MM.1S (cell line): Measurements from ENCODE around the gene ZDHHC7.

Experiments used
- DNase-seq: peaks from one replicate; pipeline ENCODE4 v3.0.0-alpha.2; 2015
- H2AFZ ChIP-seq: fragments of 300-600 bp; sonication (generic); 2 replicates; pipeline ENCODE4 v1.6.0; 2016; ENCODE audit warnings: antibody characterized with exemption, low read length
- H3F3A ChIP-seq: fragments of 300-600 bp; sonication (generic); 2 replicates; pipeline ENCODE4 v1.6.1; 2016; ENCODE audit warnings: mild to moderate bottlenecking, antibody characterized with exemption, low read length, moderate library complexity, mixed read lengths; ENCODE audit not compliant: insufficient read depth
- H3K27ac ChIP-seq: fragments of 300-600 bp; sonication (generic); 2 replicates; pipeline ENCODE4 v1.5.1; 2016; ENCODE audit warnings: mild to moderate bottlenecking, low read length
- H3K27me3 ChIP-seq: fragments of 300-600 bp; sonication (generic); replicated peaks from 2 replicates; pipeline ENCODE4 v1.6.0; 2016; ENCODE audit warnings: low read length; ENCODE audit not compliant: insufficient read depth
- H3K36me3 ChIP-seq: fragments of 300-600 bp; sonication (generic); replicated peaks from 2 replicates; pipeline ENCODE4 v1.6.1; 2016; ENCODE audit warnings: mild to moderate bottlenecking, low read length, mixed read lengths; ENCODE audit not compliant: insufficient read depth
- H3K4me1 ChIP-seq: fragments of 300-600 bp; sonication (generic); 2 replicates; pipeline ENCODE4 v1.6.1; 2016; ENCODE audit warnings: low read length, mixed read lengths
- H3K4me2 ChIP-seq: fragments of 300-600 bp; sonication (generic); 2 replicates; pipeline ENCODE4 v1.6.0; 2016; ENCODE audit warnings: low read depth, low read length
- H3K4me3 ChIP-seq: fragments of 300-600 bp; sonication (generic); 2 replicates; pipeline ENCODE4 v1.5.1; 2016; ENCODE audit warnings: low read length, mixed read lengths
- H3K79me2 ChIP-seq: fragments of 300-600 bp; sonication (generic); 2 replicates; pipeline ENCODE4 v1.6.1; 2016; ENCODE audit warnings: mixed run types, low read length, mixed read lengths
- H3K9ac ChIP-seq: fragments of 300-600 bp; sonication (generic); 2 replicates; pipeline ENCODE4 v1.6.1; 2016; ENCODE audit warnings: low read length, mixed read lengths
- H3K9me2 ChIP-seq: fragments of 300-600 bp; sonication (generic); replicated peaks from 2 replicates; pipeline ENCODE4 v1.6.1; 2016; ENCODE audit warnings: mild to moderate bottlenecking, low read length, mixed read lengths; ENCODE audit not compliant: insufficient read depth
- H3K9me3 ChIP-seq: fragments of 300-600 bp; sonication (generic); replicated peaks from 2 replicates; pipeline ENCODE4 v1.6.1; 2016; ENCODE audit warnings: mild to moderate bottlenecking, low read length, mixed read lengths; ENCODE audit not compliant: insufficient read depth
- H4K20me1 ChIP-seq: fragments of 300-600 bp; sonication (generic); 2 replicates; pipeline ENCODE4 v1.6.1; 2016; ENCODE audit warnings: mild to moderate bottlenecking, low read length, moderate library complexity, mixed read lengths; ENCODE audit not compliant: insufficient read depth
- CTCF ChIP-seq: fragments of 300-600 bp; sonication (generic); IDR thresholded peaks from 2 replicates; pipeline ENCODE4 v1.5.1; 2016; ENCODE audit warnings: antibody characterized with exemption, low read length, mixed read lengths
- EZH2 ChIP-seq: fragments of 300-600 bp; sonication (generic); optimal IDR thresholded peaks from 2 replicates; pipeline ENCODE3; 2017; ENCODE audit warnings: low read depth, mild to moderate bottlenecking, antibody characterized with exemption, low read length, mixed read lengths
- EZH2phosphoT487 ChIP-seq: fragments of 300-600 bp; sonication (generic); IDR thresholded peaks from 2 replicates; pipeline ENCODE4 v1.6.1; 2018; ENCODE audit warnings: antibody characterized with exemption, low read length

Gene ZDHHC7

GRCh38 chr16:85045641-85046471 lies 34.5 kb upstream of the ZDHHC7 start:
- H3K36me3 ChIP-seq: no peaks in the 10 kb centered on the region
- H3K79me2 ChIP-seq: no peaks in the 10 kb centered on the region
- no peaks in the 10 kb centered on the region for H3K27me3 ChIP-seq
- no peak overlapping the region for H3K9ac ChIP-seq
- H4K20me1 ChIP-seq: no peaks in the 10 kb centered on the region
- no peak for DNase-seq
- no peak overlapping the region for H3K4me2 ChIP-seq
- no peaks in the 10 kb centered on the region for H3K9me2 ChIP-seq
- H2AFZ ChIP-seq: no peak overlapping the region
- no peak overlapping the region for H3K27ac ChIP-seq
- no peaks in the 10 kb centered on the region for H3F3A ChIP-seq
- H3K9me3 ChIP-seq: no peaks in the 10 kb centered on the region
- H3K4me3 ChIP-seq: no peak overlapping the region
- no peaks in the 10 kb centered on the region for H3K4me1 ChIP-seq
- TF ChIP-seq EZH2phosphoT487 (no peak), CTCF (no peak), EZH2 (no peak)

DNA sequence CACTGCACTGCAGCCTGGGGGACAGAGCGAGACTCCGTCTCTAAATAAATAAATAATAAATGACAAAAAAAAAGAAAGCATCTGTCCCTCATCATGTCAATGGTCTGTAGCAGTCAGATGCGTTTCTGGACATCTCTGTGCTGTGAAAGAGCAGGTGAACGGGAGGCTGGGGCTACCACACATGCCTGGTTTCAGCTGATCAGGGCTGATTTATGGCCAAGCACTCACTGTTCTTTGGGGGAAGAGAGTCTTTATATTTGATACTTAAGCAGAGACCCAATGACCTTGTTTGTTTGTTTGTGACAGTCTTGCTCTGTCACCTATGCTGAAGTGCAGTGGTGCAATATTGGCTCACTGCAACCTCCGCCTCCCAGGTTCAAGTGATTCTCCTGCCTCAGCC lies 33.7 kb upstream of the ZDHHC7 start:
- Histone ChIP-seq H3K27me3 (no peaks in the 10 kb centered on the region), H2AFZ (no peak overlapping the region), H3K4me2 (no peak overlapping the region), H4K20me1 (no peaks in the 10 kb centered on the region), H3K36me3 (no peaks in the 10 kb centered on the region), H3K27ac (no peak overlapping the region), H3K9me2 (no peaks in the 10 kb centered on the region), H3K4me1 (no peaks in the 10 kb centered on the region), H3K9me3 (no peaks in the 10 kb centered on the region), H3K79me2 (no peaks in the 10 kb centered on the region), H3F3A (no peaks in the 10 kb centered on the region), H3K9ac (no peak overlapping the region), H3K4me3 (no peak overlapping the region)
- no peak for TF ChIP-seq CTCF
- DNase-seq: no peak

DNA sequence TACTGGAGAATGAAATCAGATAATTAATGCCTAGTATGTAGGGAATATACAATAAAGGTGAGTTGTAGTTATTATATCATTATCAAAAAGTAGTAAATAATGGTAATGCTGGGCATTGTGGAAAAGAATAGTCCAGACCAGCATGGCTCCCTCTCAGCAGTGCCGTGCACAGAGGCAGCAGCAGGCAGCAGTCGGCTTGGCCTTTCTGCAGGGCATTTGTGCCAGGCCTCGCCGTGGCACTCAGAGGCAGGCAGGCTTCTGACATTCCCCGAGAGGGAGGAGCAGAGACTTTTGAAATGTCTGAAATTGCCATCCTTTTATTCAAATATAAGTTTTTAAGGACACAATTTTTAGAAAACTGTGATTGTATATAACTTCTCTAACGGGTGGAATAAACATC lies 31.3 kb upstream of the ZDHHC7 start:
- TF ChIP-seq EZH2phosphoT487 (no peak), CTCF (no peak), EZH2 (no peak)
- H3K4me2 ChIP-seq: no peak overlapping the region
- H3K27ac ChIP-seq: no peak overlapping the region
- no peak for DNase-seq
- no peak overlapping the region for H2AFZ ChIP-seq
- H3K4me1 ChIP-seq: no peaks in the 10 kb centered on the region
- no peaks in the 10 kb centered on the region for H3K79me2 ChIP-seq
- no peak overlapping the region for H3K9ac ChIP-seq
- H3K36me3 ChIP-seq: no peaks in the 10 kb centered on the region
- no peaks in the 10 kb centered on the region for H3F3A ChIP-seq
- no peaks in the 10 kb centered on the region for H3K27me3 ChIP-seq
- no peaks in the 10 kb centered on the region for H3K9me3 ChIP-seq
- no peaks in the 10 kb centered on the region for H3K9me2 ChIP-seq
- no peaks in the 10 kb centered on the region for H4K20me1 ChIP-seq
- no peak overlapping the region for H3K4me3 ChIP-seq
